Adipocyte (in vitro differentiated cells): ENCODE data around the gene ATP8A2.

Source experiments
- DNase-seq: peaks from one replicate; pipeline ENCODE4 v3.0.0-alpha.2; 2015; ENCODE audit warnings: low read depth
- H3K27me3 ChIP-seq: replicated peaks from 2 replicates; pipeline ENCODE4 v1.7.0; 2013; ENCODE audit warnings: mild to moderate bottlenecking, low read length, moderate library complexity; ENCODE audit not compliant: control insufficient read depth, insufficient read depth
- H3K36me3 ChIP-seq: 2 replicates; pipeline ENCODE4 v1.7.0; 2013; ENCODE audit warnings: low read length, mild to moderate bottlenecking, moderate library complexity; ENCODE audit not compliant: control insufficient read depth, insufficient read depth, severe bottlenecking
- H3K4me1 ChIP-seq: 2 replicates; pipeline ENCODE4 v1.7.0; 2013; ENCODE audit warnings: mild to moderate bottlenecking, low read length, moderate library complexity; ENCODE audit not compliant: control insufficient read depth, insufficient read depth
- H3K4me3 ChIP-seq: 2 replicates; pipeline ENCODE4 v1.7.0; 2013; ENCODE audit warnings: mild to moderate bottlenecking, low read length, moderate library complexity
- H3K9ac ChIP-seq: 2 replicates; pipeline ENCODE4 v1.7.0; 2013; ENCODE audit warnings: mild to moderate bottlenecking, low read length, moderate library complexity
- H3K9me3 ChIP-seq: 2 replicates; pipeline ENCODE4 v1.7.0; 2013; ENCODE audit warnings: mild to moderate bottlenecking, low read length, moderate library complexity; ENCODE audit not compliant: control insufficient read depth

Gene ATP8A2

DNA sequence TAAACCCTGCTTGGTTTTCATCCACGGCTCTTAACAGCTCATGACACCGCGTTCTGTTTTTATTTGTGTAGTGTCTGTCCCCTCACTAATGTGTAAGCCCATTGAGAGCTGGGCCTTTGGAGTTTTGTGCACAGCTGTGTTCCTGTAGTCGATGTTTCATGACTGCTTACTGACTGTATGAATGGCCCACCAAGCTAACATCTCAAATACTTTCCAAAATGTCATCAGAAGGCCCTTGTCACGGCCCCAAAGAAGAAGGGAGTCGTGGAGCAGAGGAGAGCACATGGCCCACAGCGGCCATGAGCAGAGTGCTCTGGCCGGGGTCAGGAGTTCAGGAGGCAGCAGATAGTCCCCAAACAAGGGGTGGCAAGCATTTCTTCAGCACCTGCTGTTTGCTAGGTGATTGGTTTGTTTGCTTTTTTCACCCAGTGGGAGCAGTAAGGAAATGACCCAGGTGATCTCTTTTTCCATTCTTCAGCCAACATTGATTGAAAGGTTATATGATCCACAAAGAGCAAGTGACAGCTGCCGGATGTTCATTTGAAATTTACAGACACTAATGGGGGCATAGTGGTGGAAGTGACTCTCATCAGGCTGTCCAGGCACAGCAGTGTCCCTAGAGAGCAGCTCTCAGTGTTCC, 315.2 kb downstream of the ATP8A2 start:
- Histone ChIP-seq H3K4me1 (peaks cover 2% of the 10 kb centered on the region), H3K9me3 (no peaks in the 10 kb centered on the region), H3K4me3 (no peak overlapping the region), H3K27me3 (peaks cover 2% of the 10 kb centered on the region), H3K9ac (no peak overlapping the region), H3K36me3 (no peaks in the 10 kb centered on the region)
- no peak for DNase-seq

DNA sequence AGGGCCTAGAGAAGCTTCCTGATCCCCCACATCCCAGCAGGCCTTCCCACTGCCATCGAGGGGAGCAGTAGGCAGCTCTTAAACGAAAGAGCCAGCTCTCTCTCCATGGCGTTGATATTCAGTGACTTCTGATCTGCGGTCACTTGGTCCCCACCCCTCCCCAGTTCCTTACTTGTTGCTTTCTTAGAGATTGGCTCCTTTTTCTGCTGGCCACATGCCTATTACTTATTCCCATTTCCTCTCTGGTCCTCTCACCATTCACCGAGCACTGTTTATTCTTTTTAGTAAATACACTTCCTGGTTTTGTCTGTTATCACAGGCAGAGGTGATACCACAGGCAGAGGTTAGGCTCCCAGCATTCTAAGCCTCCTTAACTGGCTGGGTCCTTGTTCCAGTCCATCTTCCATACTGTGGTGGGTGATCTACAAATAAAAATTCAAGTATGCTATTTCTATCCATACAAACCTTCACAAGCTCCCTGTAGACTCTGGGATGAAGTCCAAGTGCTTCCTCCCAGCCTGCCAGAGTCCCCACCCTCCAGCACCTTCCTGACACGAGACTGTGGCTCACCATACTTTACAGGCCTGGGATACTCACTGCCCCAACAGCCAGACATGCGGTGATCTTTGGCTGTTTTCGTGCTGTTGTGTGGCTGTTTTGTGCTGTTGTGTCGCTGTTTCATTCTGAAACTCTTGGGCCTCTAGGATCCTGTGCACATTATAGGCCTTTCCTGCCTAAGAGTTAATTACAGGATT, 315.9 kb downstream of the ATP8A2 start:
- DNase-seq: no peak
- Histone ChIP-seq H3K27me3 (peaks cover 2% of the 10 kb centered on the region), H3K4me3 (no peak overlapping the region)

DNA sequence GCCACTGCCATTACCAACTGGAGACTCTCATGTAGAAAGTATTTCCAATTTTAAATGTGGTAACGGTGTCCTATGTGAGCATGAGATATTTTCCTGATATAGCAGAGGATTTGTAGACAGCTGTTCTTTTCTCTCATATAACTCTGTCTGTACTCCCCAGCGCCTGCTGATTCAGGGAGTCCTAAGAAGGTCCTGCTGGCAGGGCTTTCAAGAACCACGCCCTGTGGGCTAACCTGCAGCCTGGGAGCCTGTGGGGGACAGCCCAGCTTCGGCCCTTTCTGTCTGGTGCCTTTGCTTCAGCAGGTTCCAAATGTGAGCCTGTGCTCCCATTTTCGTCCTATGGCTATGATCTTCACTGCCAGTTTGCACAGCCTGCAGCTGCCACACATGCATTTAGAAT, 316.8 kb downstream of the ATP8A2 start:
- Histone ChIP-seq H3K36me3 (no peaks in the 10 kb centered on the region), H3K4me3 (no peak overlapping the region), H3K9me3 (no peaks in the 10 kb centered on the region), H3K27me3 (peaks cover 6% of the 10 kb centered on the region), H3K4me1 (peaks cover 2% of the 10 kb centered on the region), H3K9ac (no peak overlapping the region)
- no peak for DNase-seq

More for the DNA sequence above, 315.9 kb downstream of the ATP8A2 start:
- no peaks in the 10 kb centered on the region for H3K9me3 ChIP-seq
- no peak overlapping the region for H3K9ac ChIP-seq
- no peaks in the 10 kb centered on the region for H3K36me3 ChIP-seq
- H3K4me1 ChIP-seq: peaks cover 2% of the 10 kb centered on the region

DNA sequence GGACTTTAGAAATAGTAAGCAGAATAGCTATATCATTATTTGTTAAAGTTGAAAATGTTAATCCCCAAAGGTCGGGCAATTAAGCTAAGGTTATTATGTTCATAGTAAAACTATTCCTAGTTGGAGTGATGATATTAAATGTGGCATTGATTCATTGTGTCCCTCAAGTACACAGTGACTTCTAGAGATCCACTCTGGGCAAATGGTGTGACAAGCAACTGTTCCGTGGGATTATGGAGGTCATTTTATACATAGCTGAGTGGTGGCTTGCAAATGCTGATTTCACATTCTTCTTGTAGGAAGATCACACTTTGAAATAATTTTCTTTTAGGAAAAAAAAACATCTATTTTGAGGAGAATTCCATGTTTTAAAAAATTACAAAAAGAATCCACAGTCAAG, 317.8 kb downstream of the ATP8A2 start:
- Histone ChIP-seq H3K9me3 (no peaks in the 10 kb centered on the region), H3K9ac (no peak overlapping the region), H3K27me3 (peaks cover 6% of the 10 kb centered on the region), H3K4me3 (no peak overlapping the region), H3K4me1 (peaks cover 2% of the 10 kb centered on the region), H3K36me3 (no peaks in the 10 kb centered on the region)
- no peak for DNase-seq

DNA sequence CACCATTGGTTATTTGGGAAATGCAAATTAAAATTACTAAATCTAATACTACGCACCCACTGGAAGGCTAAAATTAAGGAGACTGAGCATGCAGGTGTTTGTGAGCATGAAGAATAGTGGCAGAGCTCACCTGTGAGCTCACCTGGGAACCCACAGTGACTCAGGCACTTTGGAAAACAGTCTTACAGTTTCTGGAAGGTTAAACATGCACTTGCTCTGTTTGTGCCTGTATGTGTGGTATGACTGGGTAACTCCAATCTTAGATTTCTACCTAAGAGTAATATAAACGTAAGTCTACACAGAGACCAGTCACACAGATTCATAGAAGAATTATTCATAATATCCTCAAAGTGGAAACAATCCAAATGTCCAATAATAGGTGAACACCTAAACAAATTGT, 318.8 kb downstream of the ATP8A2 start:
- peaks cover 2% of the 10 kb centered on the region for H3K9me3 ChIP-seq
- no peak for DNase-seq
- H3K4me3 ChIP-seq: no peak overlapping the region
- no peaks in the 10 kb centered on the region for H3K36me3 ChIP-seq
- peaks cover 6% of the 10 kb centered on the region for H3K27me3 ChIP-seq
- no peaks in the 10 kb centered on the region for H3K4me1 ChIP-seq
- H3K9ac ChIP-seq: no peak overlapping the region

DNA sequence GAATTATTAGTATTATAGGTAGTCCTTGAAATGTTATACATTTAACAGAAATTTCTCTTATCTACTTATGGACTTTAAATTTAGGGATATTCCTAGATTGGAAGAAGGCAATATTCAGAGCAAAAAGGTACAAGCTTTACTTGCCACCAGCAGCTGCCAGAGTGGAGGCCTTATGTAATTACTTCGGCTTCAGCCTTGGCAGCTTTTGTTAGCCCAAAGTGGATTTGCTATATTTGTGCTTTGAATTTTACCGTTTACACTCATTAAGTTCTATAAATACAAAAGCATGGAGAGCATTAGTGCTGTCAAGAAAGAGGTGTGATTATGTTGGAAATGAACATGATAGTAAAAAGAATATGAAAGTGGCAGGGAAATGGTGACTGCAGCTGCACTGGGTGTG, 319.9 kb downstream of the ATP8A2 start:
- Histone ChIP-seq H3K4me3 (no peak overlapping the region), H3K27me3 (peaks cover 8% of the 10 kb centered on the region), H3K9me3 (peaks cover 8% of the 10 kb centered on the region), H3K9ac (no peak overlapping the region), H3K36me3 (no peaks in the 10 kb centered on the region), H3K4me1 (no peaks in the 10 kb centered on the region)
- DNase-seq: no peak

DNA sequence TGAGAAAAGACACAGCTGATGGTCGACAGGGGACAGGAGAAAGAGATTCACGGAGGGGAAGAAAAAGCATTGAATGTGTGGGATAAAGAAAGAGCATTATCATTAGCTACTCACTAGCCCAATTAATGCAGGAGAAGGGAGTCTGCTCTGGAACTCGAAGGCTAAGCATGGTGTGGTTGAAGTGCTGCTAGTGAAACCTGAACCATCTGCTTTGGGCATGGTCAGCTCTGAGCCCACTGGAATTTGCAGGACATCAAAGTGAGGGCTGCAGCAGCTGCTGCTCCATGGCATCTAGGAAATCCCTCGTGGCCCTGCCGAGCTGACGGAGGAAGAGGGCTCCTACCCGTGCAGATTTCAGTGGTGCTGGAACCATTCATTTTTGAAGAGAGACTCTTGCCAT, 320.3 kb downstream of the ATP8A2 start:
- DNase-seq: peak; percentile 4
- Histone ChIP-seq H3K9ac (no peak overlapping the region), H3K36me3 (no peaks in the 10 kb centered on the region), H3K9me3 (peaks cover 8% of the 10 kb centered on the region), H3K4me1 (no peaks in the 10 kb centered on the region), H3K4me3 (no peak overlapping the region), H3K27me3 (peaks cover 8% of the 10 kb centered on the region)

DNA sequence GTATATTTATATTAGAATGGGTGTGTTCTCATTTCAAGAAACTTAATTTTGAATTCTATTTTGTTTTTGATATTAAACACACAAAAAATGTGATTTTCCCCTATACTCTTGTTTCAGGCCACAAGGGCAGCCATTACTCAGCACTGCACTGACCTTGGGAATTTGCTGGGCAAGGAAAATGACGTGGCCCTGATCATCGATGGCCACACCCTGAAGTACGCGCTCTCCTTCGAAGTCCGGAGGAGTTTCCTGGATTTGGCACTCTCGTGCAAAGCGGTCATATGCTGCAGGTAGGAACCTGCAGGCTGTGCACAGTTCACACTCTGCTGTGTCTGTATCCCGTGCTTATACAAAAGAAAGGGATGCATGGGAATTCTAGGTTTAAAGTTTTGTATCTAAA, 327.3 kb downstream of the ATP8A2 start:
- no peak overlapping the region for H3K9ac ChIP-seq
- peaks cover 8% of the 10 kb centered on the region for H3K9me3 ChIP-seq
- H3K27me3 ChIP-seq: peaks cover 2% of the 10 kb centered on the region
- no peaks in the 10 kb centered on the region for H3K36me3 ChIP-seq
- no peaks in the 10 kb centered on the region for H3K4me1 ChIP-seq
- no peak overlapping the region for H3K4me3 ChIP-seq
- DNase-seq: no peak

DNA sequence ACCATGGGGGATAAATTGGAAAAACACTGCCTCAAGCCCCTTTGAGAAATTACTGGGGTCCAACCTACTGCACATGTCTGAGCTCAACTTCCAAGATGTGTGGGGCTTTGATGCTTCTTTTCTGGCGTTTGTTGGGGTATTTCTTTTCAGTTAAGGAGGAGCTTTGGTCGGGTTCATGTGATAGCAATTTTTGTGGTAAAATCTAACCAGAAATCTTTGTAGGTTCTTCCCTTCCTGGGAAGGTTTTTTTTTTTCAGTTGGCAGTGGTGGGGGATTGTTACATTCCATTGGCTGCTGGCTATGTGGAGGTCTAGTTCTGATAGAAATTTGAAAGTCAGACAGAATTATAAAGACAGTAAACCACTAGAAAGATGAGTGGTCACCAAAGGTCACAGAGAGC, 327.8 kb downstream of the ATP8A2 start:
- Histone ChIP-seq H3K9me3 (peaks cover 8% of the 10 kb centered on the region), H3K4me3 (no peak overlapping the region), H3K36me3 (no peaks in the 10 kb centered on the region), H3K4me1 (no peaks in the 10 kb centered on the region), H3K27me3 (peaks cover 2% of the 10 kb centered on the region), H3K9ac (no peak overlapping the region)
- no peak for DNase-seq

DNA sequence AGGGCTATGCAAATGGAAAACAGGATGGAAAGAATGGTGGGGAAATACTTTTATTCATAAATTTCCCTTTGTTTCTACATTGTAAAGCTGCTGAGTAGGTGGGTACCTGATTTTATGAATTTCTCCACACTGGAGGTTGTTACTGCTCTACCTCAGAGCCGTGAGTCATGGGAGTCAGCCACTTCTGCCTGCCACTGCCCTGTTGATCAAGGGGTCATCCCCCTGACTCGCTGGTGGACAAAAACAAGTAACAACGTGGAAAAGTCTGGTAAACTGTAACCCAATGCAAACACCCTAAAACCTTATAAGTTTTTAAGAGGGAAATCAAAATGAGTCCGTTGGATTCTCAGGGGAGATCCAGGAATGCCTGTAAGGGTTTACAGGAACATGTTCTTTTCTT, 329.5 kb downstream of the ATP8A2 start:
- Histone ChIP-seq H3K4me3 (no peak overlapping the region), H3K9me3 (peaks cover 3% of the 10 kb centered on the region), H3K36me3 (no peaks in the 10 kb centered on the region), H3K27me3 (no peaks in the 10 kb centered on the region), H3K9ac (no peak overlapping the region), H3K4me1 (peaks cover 4% of the 10 kb centered on the region)
- no peak for DNase-seq

DNA sequence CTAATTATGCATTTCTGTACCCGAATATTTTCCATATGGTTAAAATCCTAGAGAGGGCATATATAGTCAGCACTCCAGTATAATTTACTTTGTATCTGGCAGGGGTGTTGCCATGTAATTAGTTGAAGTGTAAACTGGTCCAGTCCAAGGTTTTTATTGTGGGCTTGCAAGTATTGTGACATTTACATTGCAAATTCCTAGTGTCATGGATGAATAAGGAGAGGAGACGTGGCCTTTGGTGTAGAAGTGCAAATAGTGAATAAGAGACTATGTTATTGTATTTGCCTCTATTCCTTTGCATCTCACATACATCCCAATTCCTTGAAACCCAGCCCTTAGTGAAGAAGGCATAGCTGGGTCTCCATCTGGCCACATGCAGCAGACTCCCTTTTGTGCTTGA, 330.6 kb downstream of the ATP8A2 start:
- Histone ChIP-seq H3K4me3 (no peak overlapping the region), H3K9me3 (no peaks in the 10 kb centered on the region), H3K4me1 (peaks cover 4% of the 10 kb centered on the region), H3K9ac (no peak overlapping the region), H3K36me3 (no peaks in the 10 kb centered on the region), H3K27me3 (no peaks in the 10 kb centered on the region)
- DNase-seq: no peak
